MM.1S (cell line): ENCODE data around the gene CBL.
A peak's percentile ranks its signal among the peaks of the same experiment; 100 is the strongest.

Experiments used
- DNase-seq: peaks from one replicate; pipeline ENCODE4 v3.0.0-alpha.2; 2015
- H2AFZ ChIP-seq: fragments of 300-600 bp; sonication (generic); 2 replicates; pipeline ENCODE4 v1.6.0; 2016; ENCODE audit warnings: antibody characterized with exemption, low read length
- H3F3A ChIP-seq: fragments of 300-600 bp; sonication (generic); 2 replicates; pipeline ENCODE4 v1.6.1; 2016; ENCODE audit warnings: mild to moderate bottlenecking, antibody characterized with exemption, low read length, moderate library complexity, mixed read lengths; ENCODE audit not compliant: insufficient read depth
- H3K27ac ChIP-seq: fragments of 300-600 bp; sonication (generic); 2 replicates; pipeline ENCODE4 v1.5.1; 2016; ENCODE audit warnings: mild to moderate bottlenecking, low read length
- H3K27me3 ChIP-seq: fragments of 300-600 bp; sonication (generic); replicated peaks from 2 replicates; pipeline ENCODE4 v1.6.0; 2016; ENCODE audit warnings: low read length; ENCODE audit not compliant: insufficient read depth
- H3K36me3 ChIP-seq: fragments of 300-600 bp; sonication (generic); replicated peaks from 2 replicates; pipeline ENCODE4 v1.6.1; 2016; ENCODE audit warnings: mild to moderate bottlenecking, low read length, mixed read lengths; ENCODE audit not compliant: insufficient read depth
- H3K4me1 ChIP-seq: fragments of 300-600 bp; sonication (generic); 2 replicates; pipeline ENCODE4 v1.6.1; 2016; ENCODE audit warnings: low read length, mixed read lengths
- H3K4me2 ChIP-seq: fragments of 300-600 bp; sonication (generic); 2 replicates; pipeline ENCODE4 v1.6.0; 2016; ENCODE audit warnings: low read depth, low read length
- H3K4me3 ChIP-seq: fragments of 300-600 bp; sonication (generic); 2 replicates; pipeline ENCODE4 v1.5.1; 2016; ENCODE audit warnings: low read length, mixed read lengths
- H3K79me2 ChIP-seq: fragments of 300-600 bp; sonication (generic); 2 replicates; pipeline ENCODE4 v1.6.1; 2016; ENCODE audit warnings: mixed run types, low read length, mixed read lengths
- H3K9ac ChIP-seq: fragments of 300-600 bp; sonication (generic); 2 replicates; pipeline ENCODE4 v1.6.1; 2016; ENCODE audit warnings: low read length, mixed read lengths
- H3K9me2 ChIP-seq: fragments of 300-600 bp; sonication (generic); replicated peaks from 2 replicates; pipeline ENCODE4 v1.6.1; 2016; ENCODE audit warnings: mild to moderate bottlenecking, low read length, mixed read lengths; ENCODE audit not compliant: insufficient read depth
- H3K9me3 ChIP-seq: fragments of 300-600 bp; sonication (generic); replicated peaks from 2 replicates; pipeline ENCODE4 v1.6.1; 2016; ENCODE audit warnings: mild to moderate bottlenecking, low read length, mixed read lengths; ENCODE audit not compliant: insufficient read depth
- H4K20me1 ChIP-seq: fragments of 300-600 bp; sonication (generic); 2 replicates; pipeline ENCODE4 v1.6.1; 2016; ENCODE audit warnings: mild to moderate bottlenecking, low read length, moderate library complexity, mixed read lengths; ENCODE audit not compliant: insufficient read depth
- CTCF ChIP-seq: fragments of 300-600 bp; sonication (generic); IDR thresholded peaks from 2 replicates; pipeline ENCODE4 v1.5.1; 2016; ENCODE audit warnings: antibody characterized with exemption, low read length, mixed read lengths
- EZH2 ChIP-seq: fragments of 300-600 bp; sonication (generic); optimal IDR thresholded peaks from 2 replicates; pipeline ENCODE3; 2017; ENCODE audit warnings: low read depth, mild to moderate bottlenecking, antibody characterized with exemption, low read length, mixed read lengths
- EZH2phosphoT487 ChIP-seq: fragments of 300-600 bp; sonication (generic); IDR thresholded peaks from 2 replicates; pipeline ENCODE4 v1.6.1; 2018; ENCODE audit warnings: antibody characterized with exemption, low read length

CBL gene

DNA sequence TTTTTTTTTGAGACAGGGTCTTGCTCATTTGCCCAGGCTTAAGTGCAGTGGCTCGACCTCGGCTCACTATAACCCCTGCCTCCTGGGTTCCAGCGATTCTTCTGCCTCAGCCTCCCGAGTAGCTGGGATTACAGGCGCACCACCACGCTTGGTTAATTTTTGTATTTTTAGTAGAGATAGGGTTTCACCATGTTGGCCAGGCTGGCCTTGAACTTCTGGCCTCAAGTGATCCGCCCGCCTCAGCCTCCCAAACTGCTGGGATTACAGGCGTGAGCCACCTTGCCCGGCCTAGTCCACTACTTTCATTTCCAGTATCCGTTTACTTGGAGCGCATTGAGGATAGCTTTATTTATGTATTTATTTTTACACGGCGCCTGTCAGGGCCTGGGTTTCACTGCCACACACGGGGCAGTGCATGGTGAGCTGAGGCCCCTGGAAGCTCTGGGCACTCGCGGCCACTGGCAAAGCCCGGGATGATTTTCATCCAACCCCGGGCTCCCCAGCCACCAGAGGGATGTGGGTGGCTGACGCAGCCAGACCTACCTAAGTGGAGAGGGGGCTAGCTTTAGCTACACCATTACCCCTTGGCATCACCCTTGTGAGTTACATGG is 116.9 kb downstream of the CBL start:
- H3K4me3 ChIP-seq: no peak overlapping the region
- no peaks in the 10 kb centered on the region for H4K20me1 ChIP-seq
- no peak for TF ChIP-seq EZH2
- TF ChIP-seq EZH2phosphoT487: no peak
- no peak for TF ChIP-seq CTCF
- H3K27me3 ChIP-seq: peaks cover 14% of the 10 kb centered on the region
- no peaks in the 10 kb centered on the region for H3K79me2 ChIP-seq
- no peak overlapping the region for H3K4me2 ChIP-seq
- H3F3A ChIP-seq: peaks cover 7% of the 10 kb centered on the region; the same call in 1 of the 2 replicates
- peaks cover 7% of the 10 kb centered on the region; the same call in 1 of the 2 replicates for H3K4me1 ChIP-seq
- no peak overlapping the region for H3K9ac ChIP-seq
- no peaks in the 10 kb centered on the region for H3K9me3 ChIP-seq
- H3K36me3 ChIP-seq: no peaks in the 10 kb centered on the region
- no peak overlapping the region for H2AFZ ChIP-seq
- no peaks in the 10 kb centered on the region for H3K9me2 ChIP-seq
- no peak overlapping the region for H3K27ac ChIP-seq
- DNase-seq: no peak

- no peaks in the 10 kb centered on the region for H3K79me2 ChIP-seq
- DNase-seq: peak; percentile 73
- H3K36me3 ChIP-seq: no peaks in the 10 kb centered on the region
- H3K4me2 ChIP-seq: no peak overlapping the region
- H3K27me3 ChIP-seq: peaks cover 9% of the 10 kb centered on the region
- no peaks in the 10 kb centered on the region for H3K9me3 ChIP-seq
- TF ChIP-seq CTCF (peak; percentile 83), EZH2 (no peak), EZH2phosphoT487 (no peak)
- H4K20me1 ChIP-seq: no peaks in the 10 kb centered on the region
- no peak overlapping the region for H3K4me3 ChIP-seq
- no peaks in the 10 kb centered on the region for H3K9me2 ChIP-seq
- H2AFZ ChIP-seq: no peak overlapping the region
- H3K4me1 ChIP-seq: peaks cover 7% of the 10 kb centered on the region; the same call in 1 of the 2 replicates
- peaks cover 7% of the 10 kb centered on the region; the same call in 1 of the 2 replicates for H3F3A ChIP-seq
- H3K9ac ChIP-seq: no peak overlapping the region
- no peak overlapping the region for H3K27ac ChIP-seq
These were observed 117.4 kb downstream of the CBL start for GRCh38 chr11:119323532-119324033.

DNA sequence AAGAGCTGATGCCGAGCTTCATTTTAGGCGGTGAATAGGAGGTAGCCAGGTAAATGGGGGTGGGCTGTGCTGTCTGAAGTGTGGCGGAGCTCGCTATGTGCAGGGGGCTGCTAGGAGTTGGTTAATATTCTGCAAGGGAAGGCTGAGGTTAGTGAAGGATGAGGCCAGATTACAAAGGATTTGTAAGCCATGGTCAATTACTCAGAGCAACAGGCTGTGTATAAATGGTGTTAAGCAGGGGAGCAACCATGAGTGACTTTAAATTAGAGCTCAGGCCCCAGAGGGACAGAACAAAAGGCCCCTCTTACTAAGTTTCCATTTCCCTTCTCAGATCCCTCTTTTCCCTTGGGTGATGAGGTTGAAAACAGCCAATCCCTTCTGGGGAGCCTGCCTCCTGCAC is 118.0 kb downstream of the CBL start:
- no peak overlapping the region for H3K4me2 ChIP-seq
- H3K4me3 ChIP-seq: no peak overlapping the region
- H3K27me3 ChIP-seq: peaks cover 4% of the 10 kb centered on the region; the same call in 1 of the 2 replicates
- peaks cover 7% of the 10 kb centered on the region; the same call in 1 of the 2 replicates for H3K4me1 ChIP-seq
- no peaks in the 10 kb centered on the region for H4K20me1 ChIP-seq
- peaks cover 7% of the 10 kb centered on the region; the same call in 1 of the 2 replicates for H3F3A ChIP-seq
- TF ChIP-seq EZH2phosphoT487 (no peak), CTCF (no peak), EZH2 (no peak)
- H3K36me3 ChIP-seq: no peaks in the 10 kb centered on the region
- no peak overlapping the region for H3K27ac ChIP-seq
- no peaks in the 10 kb centered on the region for H3K9me3 ChIP-seq
- no peaks in the 10 kb centered on the region for H3K79me2 ChIP-seq
- no peak for DNase-seq
- no peak overlapping the region for H2AFZ ChIP-seq
- no peaks in the 10 kb centered on the region for H3K9me2 ChIP-seq
- H3K9ac ChIP-seq: no peak overlapping the region
